T follicular helper cell (primary cell): ENCODE data around the gene VPS26B.
"Not testable (repeated sequence)": the region's sequence is repeated elsewhere in the genome, so short reads cannot be mapped to it uniquely, and the experiment has no call there.

Experiments used
- DNase-seq: peaks from one replicate; pipeline ENCODE4 v3.0.0-alpha.2; 2020; ENCODE audit warnings: low read depth

The VPS26B gene

GRCh38 chr11:134282121-134283045 is 57.9 kb downstream of the VPS26B start:
- no peak for DNase-seq

- DNase-seq = no peak
These were observed 59.2 kb downstream of the VPS26B start for GRCh38 chr11:134283461-134284230.

- not testable (repeated sequence) for DNase-seq
These were observed 59.9 kb downstream of the VPS26B start for GRCh38 chr11:134284349-134284748.

- no peak for DNase-seq
These were observed 63.1 kb downstream of the VPS26B start for GRCh38 chr11:134287561-134287960.

GRCh38 chr11:134288486-134288885 is 64.0 kb downstream of the VPS26B start:
- DNase-seq = no peak

- no peak for DNase-seq
These were observed 64.7 kb downstream of the VPS26B start for GRCh38 chr11:134289167-134289566.

GRCh38 chr11:134289789-134290188 is 65.3 kb downstream of the VPS26B start:
- DNase-seq = no peak

- no peak for DNase-seq
These were observed 66.2 kb downstream of the VPS26B start for GRCh38 chr11:134290646-134291045.

GRCh38 chr11:134291196-134291595 is 66.7 kb downstream of the VPS26B start:
- DNase-seq = no peak

GRCh38 chr11:134292661-134293060 is 68.2 kb downstream of the VPS26B start:
- no peak for DNase-seq

- no peak for DNase-seq
These were observed 68.9 kb downstream of the VPS26B start for GRCh38 chr11:134293119-134294113.

- no peak for DNase-seq
These were observed 70.2 kb downstream of the VPS26B start for GRCh38 chr11:134294664-134295063.
